Right atrium auricular region (tissue), 2 donors: ENCODE measurements around the gene UTP25. TPM values are rescaled to one million over a fixed set of nuclear protein-coding genes. Genes with fewer than 3 reads are reported as not detected.
"Not testable (repeated sequence)": the region's sequence is repeated elsewhere in the genome, so short reads cannot be mapped to it uniquely, and the experiment has no call there.

Experiments
- DNase-seq: peaks from one replicate; pipeline ENCODE4 v3.0.0-alpha.2; 2019; ENCODE audit warnings: low spot score
- H3K27ac ChIP-seq, 2 donors: fragments of 200-600 bp; sonication (generic); 1 replicate in 1 of 2; 2 replicates in 1 of 2; pipeline ENCODE4 v1.5.1; 2016 to 2019
- H3K27me3 ChIP-seq, 2 donors: fragments of 200-600 bp; sonication (generic); one replicate each; pipeline versions ENCODE4 v1.5.1 to v1.6.0; 2017 to 2019
- H3K36me3 ChIP-seq: fragments of 200-600 bp; sonication (generic); one replicate; pipeline ENCODE4 v1.5.1; 2016
- H3K4me1 ChIP-seq, 2 donors: fragments of 200-600 bp; sonication (generic); one replicate each; pipeline versions ENCODE4 v1.5.1 to v1.6.0; 2017 to 2019
- H3K4me3 ChIP-seq, 2 donors: fragments of 200-600 bp; sonication (generic); 1 replicate in 1 of 2; 2 replicates in 1 of 2; pipeline ENCODE4 v1.5.1; 2017 to 2019; ENCODE audit warnings: mild to moderate bottlenecking in 1 of 2, moderate library complexity in 1 of 2
- H3K9me3 ChIP-seq, 2 donors: fragments of 200-600 bp; sonication (generic); one replicate each; pipeline ENCODE4 v1.5.1; 2019
- CTCF ChIP-seq, 2 donors: fragments of 200-600 bp; sonication (generic); IDR thresholded peaks; one replicate each; pipeline ENCODE4 v1.5.1; 2019; ENCODE audit warnings: antibody characterized with exemption in 2 of 2
- total RNA-seq, 2 donors: library from RNA; depleted of rRNA; stranded (reverse); fragments of >200 nt; gene quantifications; one replicate each; pipeline ENCODE4 v1.1.0, GENCODE V29; 2016

Gene UTP25
- total RNA-seq, 2 donors from 2014 or later = 2.8 to 3.9 TPM

- Histone ChIP-seq H3K27me3 (no peaks in the 10 kb centered on the region), H3K36me3 (no peaks in the 10 kb centered on the region)
- no peak for TF ChIP-seq CTCF (IDR thresholded peaks at IDR 0.05)
These were observed 68.6 kb downstream of the UTP25 start for GRCh38 chr1:209896346-209896745.

GRCh38 chr1:209898271-209898670 lies 70.5 kb downstream of the UTP25 start:
- not testable (repeated sequence) for H3K27me3 ChIP-seq, H3K4me3 ChIP-seq, DNase-seq, H3K4me1 ChIP-seq, H3K9me3 ChIP-seq, H3K36me3 ChIP-seq, H3K27ac ChIP-seq

More at GRCh38 chr1:209896346-209896745, 68.6 kb downstream of the UTP25 start:
- H3K4me1 ChIP-seq = no peaks in the 10 kb centered on the region
- DNase-seq = no peak
- H3K9me3 ChIP-seq = no peaks in the 10 kb centered on the region
- no peak overlapping the region for H3K4me3 ChIP-seq
- no peak overlapping the region for H3K27ac ChIP-seq

- H3K4me3 ChIP-seq, DNase-seq, H3K36me3 ChIP-seq: not testable (repeated sequence)
These were observed 71.1 kb downstream of the UTP25 start for GRCh38 chr1:209898851-209899250.

GRCh38 chr1:209899948-209900347 lies 72.2 kb downstream of the UTP25 start:
- H3K4me1 ChIP-seq = no peaks in the 10 kb centered on the region
- no peaks in the 10 kb centered on the region for H3K9me3 ChIP-seq
- no peak overlapping the region for H3K4me3 ChIP-seq
- H3K27me3 ChIP-seq = no peaks in the 10 kb centered on the region
- H3K27ac ChIP-seq = no peak overlapping the region
- no peaks in the 10 kb centered on the region for H3K36me3 ChIP-seq
- no peak for DNase-seq
- TF ChIP-seq CTCF (IDR thresholded peaks at IDR 0.05) = no peak

More at GRCh38 chr1:209898851-209899250, 71.1 kb downstream of the UTP25 start:
- not testable (repeated sequence) for H3K9me3 ChIP-seq, H3K4me1 ChIP-seq, H3K27me3 ChIP-seq, H3K27ac ChIP-seq

- H3K4me1 ChIP-seq = no peaks in the 10 kb centered on the region
- H3K9me3 ChIP-seq = no peaks in the 10 kb centered on the region
- H3K4me3 ChIP-seq = no peak overlapping the region
- H3K27ac ChIP-seq = no peak overlapping the region
- H3K27me3 ChIP-seq = no peaks in the 10 kb centered on the region
- DNase-seq = no peak
- TF ChIP-seq CTCF (IDR thresholded peaks at IDR 0.05) = no peak
- H3K36me3 ChIP-seq = no peaks in the 10 kb centered on the region
These were observed 73.0 kb downstream of the UTP25 start for GRCh38 chr1:209900734-209901133.

- H3K9me3 ChIP-seq = no peaks in the 10 kb centered on the region
- DNase-seq = no peak
- H3K27ac ChIP-seq = no peak overlapping the region
- H3K4me1 ChIP-seq = no peaks in the 10 kb centered on the region
- H3K36me3 ChIP-seq = no peaks in the 10 kb centered on the region
- no peak for TF ChIP-seq CTCF (IDR thresholded peaks at IDR 0.05)
- no peak overlapping the region for H3K4me3 ChIP-seq
- H3K27me3 ChIP-seq = no peaks in the 10 kb centered on the region
These were observed 73.4 kb downstream of the UTP25 start for GRCh38 chr1:209901211-209901610.

- not testable (repeated sequence) for DNase-seq, H3K4me1 ChIP-seq, H3K27ac ChIP-seq, H3K27me3 ChIP-seq, H3K9me3 ChIP-seq, H3K4me3 ChIP-seq, H3K36me3 ChIP-seq
These were observed 77.0 kb downstream of the UTP25 start for GRCh38 chr1:209904774-209905173.

Other genes with a start within 250 kb of the UTP25 start
- under 1 TPM in 1 of 2 donors, not detected in 1; 0.28 TPM for gene CAMK1G, start 244.3 kb upstream of the UTP25 start, total RNA-seq
- 10 to 100 TPM in 1 of 2 donors, 1 to 10 TPM in 1; 4.7 to 11.1 TPM for gene LAMB3, start 175.5 kb upstream of the UTP25 start, total RNA-seq
- gene G0S2, start 152.6 kb upstream of the UTP25 start, total RNA-seq = 100 to 1,000 TPM; 212 to 299 TPM
- 10 to 100 TPM in 1 of 2 donors, 1 to 10 TPM in 1; 3.7 to 17.2 TPM for gene HSD11B1, start 123.1 kb upstream of the UTP25 start, total RNA-seq
- gene TRAF3IP3, start 71.9 kb upstream of the UTP25 start, total RNA-seq = 1 to 10 TPM in 1 of 2 donors, under 1 TPM in 1; 0.19 to 2.2 TPM
- gene C1orf74, start 43.4 kb upstream of the UTP25 start, total RNA-seq = 1 to 10 TPM; 1.6 to 1.7 TPM
- gene IRF6, start 21.8 kb upstream of the UTP25 start, total RNA-seq = 10 to 100 TPM; 30.4 to 32.6 TPM
- gene SYT14, start 110.2 kb downstream of the UTP25 start, total RNA-seq = under 1 TPM in 1 of 2 donors, not detected in 1; 0.04 TPM